Progenitor cell of endocrine pancreas (in vitro differentiated cells): ENCODE data around the gene CST7. TPM values are rescaled to one million over a fixed set of nuclear protein-coding genes. Genes with fewer than 3 reads are reported as not detected.

Experiments used
- DNase-seq: peaks from one replicate; pipeline ENCODE4 v3.0.0; 2021; ENCODE audit warnings: low spot score; ENCODE audit not compliant: unreplicated experiment
- H3K27ac Mint-ChIP-seq: 2 replicates; pipeline ENCODE4 v1.8.0; 2021; ENCODE audit warnings: mild to moderate bottlenecking, moderate library complexity, mixed read lengths
- H3K27me3 Mint-ChIP-seq: 2 replicates; pipeline ENCODE4 v1.8.0; 2021; ENCODE audit warnings: mixed read lengths
- H3K36me3 Mint-ChIP-seq: 2 replicates; pipeline ENCODE4 v1.8.0; 2022; ENCODE audit warnings: mixed read lengths; ENCODE audit not compliant: insufficient read depth
- H3K4me1 Mint-ChIP-seq: 2 replicates; pipeline ENCODE4 v1.8.0; 2021; ENCODE audit warnings: low read depth, mixed read lengths
- H3K4me3 Mint-ChIP-seq: 2 replicates; pipeline ENCODE4 v1.8.0; 2021; ENCODE audit warnings: low read depth, mild to moderate bottlenecking, moderate library complexity, mixed read lengths
- H3K9me3 Mint-ChIP-seq: 2 replicates; pipeline ENCODE4 v1.8.0; 2021; ENCODE audit warnings: low read depth, mixed read lengths
- CTCF ChIP-seq: fragments of 200-600 bp; sonication (generic); IDR thresholded peaks from one replicate; pipeline ENCODE4 v1.5.0; 2021; ENCODE audit warnings: antibody characterized with exemption, mild to moderate bottlenecking; ENCODE audit not compliant: unreplicated experiment
- total RNA-seq: library from RNA; stranded (reverse); gene quantifications from 2 replicates; pipeline ENCODE4 v1.2.1, GENCODE V29; 2021

The CST7 gene
- total RNA-seq, 1 donor from 2014 or later = not detected

DNA sequence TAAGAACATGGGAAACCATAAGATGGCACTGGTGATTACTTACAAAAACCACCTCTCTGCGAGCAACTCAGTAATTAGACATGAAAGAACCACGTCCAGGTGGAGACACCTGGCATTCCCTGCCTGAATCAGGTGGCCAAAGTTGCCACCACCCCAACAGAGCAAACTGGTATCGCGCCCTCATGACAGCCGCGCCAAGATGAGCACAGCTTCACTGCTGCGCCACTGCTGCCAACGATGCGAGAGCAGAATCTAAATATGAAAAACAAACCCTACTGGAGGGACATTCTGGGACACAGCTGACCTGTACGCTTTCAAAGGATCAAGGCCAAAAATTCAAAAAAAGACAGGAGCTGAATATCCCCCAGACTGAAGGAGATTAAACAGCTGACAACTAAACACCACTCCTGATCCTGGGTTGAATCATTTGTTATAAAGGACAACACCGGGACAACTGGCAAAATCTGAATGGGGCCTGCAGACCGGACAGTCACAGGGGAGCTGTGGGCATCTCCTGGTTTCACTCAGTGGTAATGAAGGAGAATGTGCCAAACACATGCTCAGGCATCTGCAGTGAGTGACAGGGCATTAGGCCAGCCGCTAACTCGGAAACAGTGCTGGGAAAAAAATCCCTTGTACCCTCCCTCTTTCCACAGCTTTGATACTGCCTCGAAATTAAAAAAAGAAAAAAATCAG is 17.4 kb downstream of the CST7 start:
- no peak for DNase-seq
- Mint-ChIP-seq H3K4me3 (no peak overlapping the region), H3K9me3 (no peaks in the 10 kb centered on the region), H3K27ac (no peak overlapping the region), H3K36me3 (peaks cover 19% of the 10 kb centered on the region), H3K4me1 (no peaks in the 10 kb centered on the region), H3K27me3 (no peaks in the 10 kb centered on the region)
- no peak for TF ChIP-seq CTCF

- peaks cover 23% of the 10 kb centered on the region for H3K36me3 Mint-ChIP-seq
- H3K27ac Mint-ChIP-seq = no peak overlapping the region
- no peaks in the 10 kb centered on the region for H3K27me3 Mint-ChIP-seq
- H3K4me1 Mint-ChIP-seq = no peaks in the 10 kb centered on the region
- no peak overlapping the region for H3K4me3 Mint-ChIP-seq
- no peak for TF ChIP-seq CTCF
- H3K9me3 Mint-ChIP-seq = no peaks in the 10 kb centered on the region
- no peak for DNase-seq
These were observed 19.3 kb downstream of the CST7 start for GRCh38 chr20:24968278-24968800.

- Mint-ChIP-seq H3K4me3 (no peak overlapping the region), H3K9me3 (no peaks in the 10 kb centered on the region), H3K27ac (no peak overlapping the region), H3K36me3 (peaks cover 22% of the 10 kb centered on the region), H3K4me1 (no peaks in the 10 kb centered on the region), H3K27me3 (no peaks in the 10 kb centered on the region)
- no peak for DNase-seq
- no peak for TF ChIP-seq CTCF
These were observed 20.3 kb downstream of the CST7 start for GRCh38 chr20:24969186-24970029.

GRCh38 chr20:24970030-24970553 is 21.0 kb downstream of the CST7 start:
- Mint-ChIP-seq H3K4me3 (no peak overlapping the region), H3K27me3 (no peaks in the 10 kb centered on the region), H3K27ac (no peak overlapping the region), H3K36me3 (peaks cover 23% of the 10 kb centered on the region), H3K4me1 (no peaks in the 10 kb centered on the region), H3K9me3 (no peaks in the 10 kb centered on the region)
- TF ChIP-seq CTCF = no peak
- DNase-seq = no peak

- Mint-ChIP-seq H3K4me1 (no peaks in the 10 kb centered on the region), H3K9me3 (peaks cover 5% of the 10 kb centered on the region), H3K27me3 (no peaks in the 10 kb centered on the region), H3K36me3 (peaks cover 27% of the 10 kb centered on the region), H3K27ac (no peak overlapping the region), H3K4me3 (no peak overlapping the region)
- no peak for DNase-seq
- no peak for TF ChIP-seq CTCF
These were observed 21.7 kb downstream of the CST7 start for GRCh38 chr20:24970754-24971153.
